Adrenal gland (tissue), 5 donors: ENCODE data around the gene C1QTNF5.
A peak's percentile ranks its signal among the peaks of the same experiment; 100 is the strongest.

Source experiments
- POLR2A ChIP-seq, 2 donors: fragments of 450-650 bp; IDR thresholded peaks; one replicate each; pipeline ENCODE4 v1.6.1; 2017; ENCODE audit warnings: antibody characterized with exemption in 2 of 2, mild to moderate bottlenecking in 2 of 2, moderate library complexity in 1 of 2
- TF ChIP-seq, protein P1 (sequence below), 6 experiments: fragments of 450-650 bp in 4 of 6; fragments of 200-600 bp in 2 of 6; sonication (generic) in 1 of 6; IDR thresholded peaks; 1 replicate in 5 of 6; 2 replicates in 1 of 6; pipeline versions ENCODE4 v1.5.1 to v1.8.0; 2016 to 2021; ENCODE audit warnings: antibody characterized with exemption in 6 of 6, mild to moderate bottlenecking in 2 of 6, moderate library complexity in 1 of 6
- donor health status: DM: no; HTN: no; CAD: no.

DNA sequence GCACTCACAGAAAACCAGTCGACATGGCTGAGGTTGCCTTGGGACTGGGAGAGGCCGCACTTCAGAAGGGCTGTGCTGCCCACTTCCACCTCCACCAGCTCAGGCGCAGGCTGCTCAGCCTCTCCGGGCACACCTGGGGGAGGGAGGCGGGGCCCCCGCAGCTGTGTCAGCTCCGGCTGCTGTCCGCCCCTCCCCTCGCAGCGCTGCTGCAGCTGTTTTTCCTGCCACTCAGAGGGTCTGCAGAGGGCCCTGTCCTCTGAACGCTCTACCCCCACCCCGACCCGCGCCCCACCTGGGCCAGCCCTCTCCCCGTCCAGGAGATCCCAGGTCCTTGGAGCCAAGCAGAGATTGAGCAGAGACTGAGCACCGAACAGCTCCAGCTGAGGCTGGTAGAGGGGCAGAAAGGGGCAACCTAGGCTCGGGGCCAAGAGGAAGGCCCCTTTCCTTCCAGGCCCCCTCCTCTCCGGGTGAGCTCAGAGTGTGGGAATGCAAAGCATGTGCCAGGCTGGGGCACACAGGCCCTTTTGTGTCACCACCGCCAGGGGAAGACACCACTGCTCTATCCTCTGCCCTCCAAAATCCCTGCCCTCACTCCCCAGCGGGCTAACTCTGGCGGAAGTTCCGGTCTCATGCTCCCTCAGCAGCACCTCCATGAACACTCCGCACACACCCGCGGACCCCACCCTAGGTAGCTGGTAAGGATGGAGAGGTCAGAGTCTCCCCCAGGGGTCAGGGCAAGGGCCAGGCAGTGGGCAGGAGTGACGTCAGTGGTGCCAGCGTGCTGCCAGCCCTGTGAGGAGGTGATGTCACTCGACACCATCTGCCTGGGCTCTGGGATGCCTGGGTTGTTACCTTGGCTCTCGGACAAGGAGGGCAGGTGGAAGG lies 25.3 kb downstream of the C1QTNF5 start:
- TF ChIP-seq, protein P1, sequence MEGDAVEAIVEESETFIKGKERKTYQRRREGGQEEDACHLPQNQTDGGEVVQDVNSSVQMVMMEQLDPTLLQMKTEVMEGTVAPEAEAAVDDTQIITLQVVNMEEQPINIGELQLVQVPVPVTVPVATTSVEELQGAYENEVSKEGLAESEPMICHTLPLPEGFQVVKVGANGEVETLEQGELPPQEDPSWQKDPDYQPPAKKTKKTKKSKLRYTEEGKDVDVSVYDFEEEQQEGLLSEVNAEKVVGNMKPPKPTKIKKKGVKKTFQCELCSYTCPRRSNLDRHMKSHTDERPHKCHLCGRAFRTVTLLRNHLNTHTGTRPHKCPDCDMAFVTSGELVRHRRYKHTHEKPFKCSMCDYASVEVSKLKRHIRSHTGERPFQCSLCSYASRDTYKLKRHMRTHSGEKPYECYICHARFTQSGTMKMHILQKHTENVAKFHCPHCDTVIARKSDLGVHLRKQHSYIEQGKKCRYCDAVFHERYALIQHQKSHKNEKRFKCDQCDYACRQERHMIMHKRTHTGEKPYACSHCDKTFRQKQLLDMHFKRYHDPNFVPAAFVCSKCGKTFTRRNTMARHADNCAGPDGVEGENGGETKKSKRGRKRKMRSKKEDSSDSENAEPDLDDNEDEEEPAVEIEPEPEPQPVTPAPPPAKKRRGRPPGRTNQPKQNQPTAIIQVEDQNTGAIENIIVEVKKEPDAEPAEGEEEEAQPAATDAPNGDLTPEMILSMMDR (IDR thresholded peaks at IDR 0.05) = peak in 2 of 6 experiments; percentile 10 to 34
- no peak for TF ChIP-seq POLR2A (IDR thresholded peaks at IDR 0.05)
